GM12878 (cell line): ENCODE measurements around the gene IL1R2. TPM values are rescaled to one million over a fixed set of nuclear protein-coding genes. Genes with fewer than 3 reads are reported as not detected.

Experiments
- ATAC-seq: fragments of 200-7000 bp; cut with Tn5 transposase; 3 replicates; pipeline ENCODE4 v1.9.1; 2020; ENCODE audit warnings: mild to moderate bottlenecking, moderate library complexity
- BruUV-seq: library from RNA; stranded (reverse); fragments of 400-500 nt; replicated peaks from 2 replicates; lab custom pipeline; 2021; lab: Mats Ljungman, UMichigan
- CTCF ChIA-PET: fragments of 300-600 bp; sonication (Branson Sonifier 250); formaldehyde crosslinking; extraction: SDS; loops from one replicate; lab custom pipeline; 2021; ENCODE audit warnings: inconsistent platforms; lab: Yijun Ruan, JAX
- POLR2A ChIA-PET: fragments of 350-600 bp; formaldehyde crosslinking; extraction: SDS; loops from one replicate; lab custom pipeline; 2021; ENCODE audit warnings: inconsistent platforms; lab: Charles Lee
- RAD21 ChIA-PET: fragments of 300-600 bp; sonication (Branson Sonifier 250); formaldehyde crosslinking; loops from one replicate; lab custom pipeline; 2023; ENCODE audit warnings: antibody characterized with exemption; ENCODE audit not compliant: unreplicated experiment; lab: Charles Lee
- SMC1A ChIA-PET: fragments of 300-600 bp; sonication (Branson Sonifier 250); formaldehyde crosslinking; loops from one replicate; lab custom pipeline; 2023; ENCODE audit not compliant: unreplicated experiment, uncharacterized antibody; lab: Charles Lee
- DNase-seq: peaks from one replicate; pipeline ENCODE4 v3.0.0-alpha.2; 2011; ENCODE audit warnings: low read depth, low spot score
- FAIRE-seq: peaks from 3 replicates; lab custom pipeline; 2011; peaks lifted over from hg19 to GRCh38; lab: Jason Lieb, UNC
- H2AFZ ChIP-seq: 2 replicates; pipeline ENCODE4 v1.6.0; 2011; ENCODE audit warnings: low read depth, low read length, control low read depth; ENCODE audit not compliant: control insufficient read depth
- H3K27ac ChIP-seq: 2 replicates; pipeline ENCODE4 v1.5.1; 2011; ENCODE audit warnings: control low read depth; ENCODE audit not compliant: control insufficient read depth, insufficient read depth
- H3K27me3 ChIP-seq, 2 experiments: replicated peaks in 1 of 2; 2 replicates each; pipeline versions ENCODE4 v1.6.0 to v1.6.1; 2011; ENCODE audit warnings: low read length in 1 of 2; ENCODE audit not compliant: control insufficient read depth in 2 of 2, insufficient read depth in 2 of 2
- H3K36me3 ChIP-seq, 2 experiments: 2 replicates each; pipeline ENCODE4 v1.5.1; 2011; ENCODE audit warnings: low read length in 1 of 2; ENCODE audit not compliant: control insufficient read depth in 2 of 2, insufficient read depth in 2 of 2
- H3K4me1 ChIP-seq: 2 replicates; pipeline ENCODE4 v1.6.1; 2011; ENCODE audit warnings: mild to moderate bottlenecking, low read length, moderate library complexity, mixed read lengths; ENCODE audit not compliant: control insufficient read depth, insufficient read depth
- H3K4me2 ChIP-seq: 2 replicates; pipeline ENCODE4 v1.6.0; 2011; ENCODE audit warnings: control low read depth; ENCODE audit not compliant: control insufficient read depth, insufficient read depth
- H3K4me3 ChIP-seq: fragments of 200-600 bp; sonication (generic); 2 replicates; pipeline ENCODE4 v1.5.1; 2016
- H3K79me2 ChIP-seq: 2 replicates; pipeline ENCODE4 v1.6.0; 2011; ENCODE audit warnings: low read length; ENCODE audit not compliant: control insufficient read depth, insufficient read depth
- H3K9ac ChIP-seq: 2 replicates; pipeline ENCODE4 v1.8.0; 2011; ENCODE audit warnings: low read length, control low read depth, mixed read lengths; ENCODE audit not compliant: control insufficient read depth, insufficient read depth
- H3K9me3 ChIP-seq: replicated peaks from 3 replicates; pipeline ENCODE4 v1.5.1; 2011; ENCODE audit warnings: mild to moderate bottlenecking, low read length; ENCODE audit not compliant: control insufficient read depth, insufficient read depth
- H4K20me1 ChIP-seq: 2 replicates; pipeline ENCODE4 v1.6.0; 2011; ENCODE audit not compliant: control insufficient read depth, insufficient read depth
- EGR1 ChIP-seq, 2 experiments: IDR thresholded peaks; 1 replicate in 1 of 2; 2 replicates in 1 of 2; pipeline ENCODE4 v1.6.1; 2011 to 2012; ENCODE audit warnings: low read depth in 2 of 2, low read length in 2 of 2, borderline replicate concordance in 1 of 2, mild to moderate bottlenecking in 1 of 2, moderate library complexity in 1 of 2
- EP300 ChIP-seq, 2 experiments: fragments of 150-350 bp in 1 of 2; IDR thresholded peaks; 2 replicates each; pipeline ENCODE4 v1.6.1; 2011 to 2012; ENCODE audit warnings: low read depth in 2 of 2, low read length in 2 of 2, borderline replicate concordance in 1 of 2, improper control_type of control experiment in 1 of 2, inconsistent platforms in 1 of 2; ENCODE audit not compliant: control insufficient read depth in 1 of 2
- PML ChIP-seq: IDR thresholded peaks from 2 replicates; pipeline ENCODE4 v1.6.1; 2012; ENCODE audit warnings: low read length, inconsistent platforms
- RCOR1 ChIP-seq: conservative IDR thresholded peaks from 2 replicates; pipeline ENCODE4 v1.6.1; 2012; ENCODE audit warnings: low read depth, low read length, improper control_type of control experiment
- ZNF622 ChIP-seq: fragments of 450-650 bp; IDR thresholded peaks from 2 replicates; pipeline ENCODE4 v1.6.1; 2017; ENCODE audit warnings: mild to moderate bottlenecking, inconsistent platforms
- WGBS: methylation state at CpG from one replicate; pipeline ENCODE4 v1.1.6; 2016; ENCODE audit warnings: low lambda C conversion rate; ENCODE audit not compliant: insufficient replicate concordance, insufficient coverage; ENCODE audit errors: missing lambda C conversion rate; 5-methylcytosine and 5-hydroxymethylcytosine counted together
- in situ Hi-C: fragments of 300-500 bp; cut with MboI; formaldehyde crosslinking; loops from 9 replicates; pipeline ENCODE4 v1.14.3; 2018; ENCODE audit warnings: mixed read lengths
- intact Hi-C: fragments of 100-400 bp; cut with micrococcal nuclease; formaldehyde crosslinking; loops from one replicate; pipeline ENCODE4 v1.14.2; 2022; ENCODE audit not compliant: unreplicated experiment
- polyA plus RNA-seq, 11 experiments: library from polyadenylated mRNA; depleted of rRNA in 4 of 11; unstranded in 6 of 11; stranded (reverse) in 5 of 11; fragments of >200 nt; fragmentation: Nextera tagmentation in 4 of 11; fragmentation: Illumina TruSeq in 1 of 11; extraction: Ambion mirVana in 4 of 11; extraction: Trizol in 1 of 11; gene quantifications; 1 replicate in 1 of 11; 2 replicates in 10 of 11; pipeline versions ENCODE4 v1.2.1 to v1.2.3, GENCODE V29; 2011 to 2016; ENCODE audit warnings: inconsistent platforms in 2 of 11, missing spikeins in 2 of 11, low read depth in 1 of 11
- total RNA-seq, 4 experiments: library from RNA; depleted of rRNA in 3 of 4; stranded (reverse); fragments of >200 nt in 3 of 4; fragmentation: Illumina TruSeq in 1 of 4; extraction: Trizol in 1 of 4; gene quantifications; 2 replicates each; pipeline versions ENCODE4 v1.2.1 to v1.2.3, GENCODE V29; 2013 to 2021
- TF ChIP-seq, protein P1 (sequence below): fragments of 450-650 bp; formaldehyde crosslinking; IDR thresholded peaks from 2 replicates; pipeline ENCODE4 v1.5.0; 2022; ENCODE audit warnings: mild to moderate bottlenecking, missing genetic modification characterization
- TF ChIP-seq, protein P2 (sequence below): fragments of 450-650 bp; IDR thresholded peaks from 2 replicates; pipeline ENCODE4 v1.6.1; 2016; ENCODE audit warnings: mild to moderate bottlenecking, moderate library complexity, borderline replicate concordance
- TF ChIP-seq, protein P3 (sequence below): fragments of 150-350 bp; IDR thresholded peaks from 2 replicates; pipeline ENCODE4 v1.6.1; 2014; ENCODE audit warnings: mild to moderate bottlenecking, low read depth, low read length
- TF ChIP-seq, protein P4 (sequence below): IDR thresholded peaks from 2 replicates; pipeline ENCODE4 v1.6.1; 2011; ENCODE audit warnings: borderline replicate concordance, low read depth, mild to moderate bottlenecking, moderate library complexity, low read length; ENCODE audit not compliant: insufficient read depth, poor library complexity, severe bottlenecking

IL1R2 gene
- total and polyA plus RNA-seq, 10 of the 15 experiments (the other 5 are each of a cell fraction or from before 2014, with no cell fraction given) = 0.44 to 6.4 (median 0.62) TPM

DNA sequence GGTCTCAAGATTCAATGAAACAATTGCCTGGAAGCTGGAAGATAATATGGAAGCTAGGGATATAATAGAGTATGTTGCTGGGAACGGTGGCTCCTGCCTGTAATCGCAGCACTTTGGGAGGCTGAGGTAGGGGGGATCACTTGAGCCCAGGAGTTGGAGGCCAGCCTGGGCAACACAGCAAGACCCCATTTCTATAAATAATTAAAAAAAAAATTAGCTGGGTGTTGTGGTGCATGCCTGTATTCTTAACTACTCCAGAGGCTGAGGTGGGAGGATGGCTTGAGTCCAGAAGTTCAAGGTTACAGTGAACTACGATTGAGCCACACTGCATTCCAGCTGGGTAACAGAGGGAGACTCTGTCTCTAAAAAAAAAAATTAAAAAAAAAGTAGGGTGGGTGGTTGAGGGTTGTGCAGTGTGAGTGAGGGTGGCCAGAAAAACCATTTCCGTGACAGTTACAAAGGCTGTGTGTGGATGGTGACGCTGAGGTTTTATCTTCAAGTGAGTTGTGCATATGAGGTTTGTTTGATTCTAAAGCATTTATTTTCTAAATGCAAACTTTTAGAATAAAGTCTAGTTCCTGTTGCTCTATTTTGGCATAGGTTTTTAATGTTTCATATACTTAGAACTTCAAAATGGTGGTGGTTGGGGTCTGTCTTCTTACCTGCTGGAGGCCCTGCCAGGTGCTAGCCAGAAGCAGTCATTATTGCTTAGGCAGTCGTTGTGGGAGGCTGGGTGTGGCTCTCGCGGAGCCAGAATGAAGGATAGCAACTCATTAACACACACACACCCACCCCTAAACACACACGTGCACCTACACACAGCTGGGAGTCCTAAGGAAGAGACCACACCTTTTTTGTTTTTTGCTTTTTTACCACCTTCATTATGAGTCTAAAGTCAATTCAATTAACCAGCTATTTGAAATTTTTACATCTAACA is 4.7 kb upstream of the IL1R2 start:
- H3K9ac ChIP-seq = no peak overlapping the region
- in situ Hi-C loops = no loop called here
- H3K79me2 ChIP-seq = no peaks in the 10 kb centered on the region
- FAIRE-seq (no peak), DNase-seq (no peak), ATAC-seq (no peak)
- ChIA-PET SMC1A (interaction anchor here (1.1 to 2.8 kb wide), 3 partner anchors 19 to 103 kb away, joined by 3 to 18 read pairs (median 4); no protein-coding TSS in a partner anchor), RAD21 (interaction anchor here (1.1 kb wide), 1 partner anchor 254 kb away, joined by 4 read pairs; no protein-coding TSS in a partner anchor), POLR2A (interaction anchor here (1.0 to 1.4 kb wide), 2 partner anchors 10 to 11 kb away, joined by 3 read pairs; no protein-coding TSS in a partner anchor), CTCF (interaction anchor here (0.6 to 2.3 kb wide), 8 partner anchors 12 to 254 kb away, joined by 3 to 12 read pairs (median 4); no protein-coding TSS in a partner anchor)
- H3K4me1 ChIP-seq = no peaks in the 10 kb centered on the region
- no peak overlapping the region for H3K27ac ChIP-seq
- H3K27me3 ChIP-seq = peaks cover 0 to 7% of the 10 kb centered on the region in 2 experiments; a peak in 1 of 4 replicates
- WGBS = 40% methylated on average over 9 of the region's 9 CpGs
- H3K9me3 ChIP-seq = no peaks in the 10 kb centered on the region
- no peak overlapping the region for H3K4me2 ChIP-seq
- intact Hi-C loops = no loop called here
- no peak overlapping the region for H3K4me3 ChIP-seq
- BruUV-seq = no TSS peak
- no peak overlapping the region for H2AFZ ChIP-seq
- H3K36me3 ChIP-seq = no peaks in the 10 kb centered on the region
- H4K20me1 ChIP-seq = no peaks in the 10 kb centered on the region
- TF ChIP-seq, protein P1, sequence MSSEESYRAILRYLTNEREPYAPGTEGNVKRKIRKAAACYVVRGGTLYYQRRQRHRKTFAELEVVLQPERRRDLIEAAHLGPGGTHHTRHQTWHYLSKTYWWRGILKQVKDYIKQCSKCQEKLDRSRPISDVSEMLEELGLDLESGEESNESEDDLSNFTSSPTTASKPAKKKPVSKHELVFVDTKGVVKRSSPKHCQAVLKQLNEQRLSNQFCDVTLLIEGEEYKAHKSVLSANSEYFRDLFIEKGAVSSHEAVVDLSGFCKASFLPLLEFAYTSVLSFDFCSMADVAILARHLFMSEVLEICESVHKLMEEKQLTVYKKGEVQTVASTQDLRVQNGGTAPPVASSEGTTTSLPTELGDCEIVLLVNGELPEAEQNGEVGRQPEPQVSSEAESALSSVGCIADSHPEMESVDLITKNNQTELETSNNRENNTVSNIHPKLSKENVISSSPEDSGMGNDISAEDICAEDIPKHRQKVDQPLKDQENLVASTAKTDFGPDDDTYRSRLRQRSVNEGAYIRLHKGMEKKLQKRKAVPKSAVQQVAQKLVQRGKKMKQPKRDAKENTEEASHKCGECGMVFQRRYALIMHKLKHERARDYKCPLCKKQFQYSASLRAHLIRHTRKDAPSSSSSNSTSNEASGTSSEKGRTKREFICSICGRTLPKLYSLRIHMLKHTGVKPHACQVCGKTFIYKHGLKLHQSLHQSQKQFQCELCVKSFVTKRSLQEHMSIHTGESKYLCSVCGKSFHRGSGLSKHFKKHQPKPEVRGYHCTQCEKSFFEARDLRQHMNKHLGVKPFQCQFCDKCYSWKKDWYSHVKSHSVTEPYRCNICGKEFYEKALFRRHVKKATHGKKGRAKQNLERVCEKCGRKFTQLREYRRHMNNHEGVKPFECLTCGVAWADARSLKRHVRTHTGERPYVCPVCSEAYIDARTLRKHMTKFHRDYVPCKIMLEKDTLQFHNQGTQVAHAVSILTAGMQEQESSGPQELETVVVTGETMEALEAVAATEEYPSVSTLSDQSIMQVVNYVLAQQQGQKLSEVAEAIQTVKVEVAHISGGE (CRISPR knock-in tag) = no peak
- TF ChIP-seq ZNF622 (no peak), RCOR1 (no peak), EGR1 (IDR thresholded peaks at IDR 0.05; ENCODE audit: borderline replicate concordance in 1 of 2, low read depth in 2 of 2, low read length in 2 of 2) (no peak), PML (no peak), EP300 (IDR thresholded peaks at IDR 0.05; ENCODE audit: borderline replicate concordance in 1 of 2, control insufficient read depth in 1 of 2, low read depth in 2 of 2, low read length in 2 of 2) (no peak)
- TF ChIP-seq, protein P2, sequence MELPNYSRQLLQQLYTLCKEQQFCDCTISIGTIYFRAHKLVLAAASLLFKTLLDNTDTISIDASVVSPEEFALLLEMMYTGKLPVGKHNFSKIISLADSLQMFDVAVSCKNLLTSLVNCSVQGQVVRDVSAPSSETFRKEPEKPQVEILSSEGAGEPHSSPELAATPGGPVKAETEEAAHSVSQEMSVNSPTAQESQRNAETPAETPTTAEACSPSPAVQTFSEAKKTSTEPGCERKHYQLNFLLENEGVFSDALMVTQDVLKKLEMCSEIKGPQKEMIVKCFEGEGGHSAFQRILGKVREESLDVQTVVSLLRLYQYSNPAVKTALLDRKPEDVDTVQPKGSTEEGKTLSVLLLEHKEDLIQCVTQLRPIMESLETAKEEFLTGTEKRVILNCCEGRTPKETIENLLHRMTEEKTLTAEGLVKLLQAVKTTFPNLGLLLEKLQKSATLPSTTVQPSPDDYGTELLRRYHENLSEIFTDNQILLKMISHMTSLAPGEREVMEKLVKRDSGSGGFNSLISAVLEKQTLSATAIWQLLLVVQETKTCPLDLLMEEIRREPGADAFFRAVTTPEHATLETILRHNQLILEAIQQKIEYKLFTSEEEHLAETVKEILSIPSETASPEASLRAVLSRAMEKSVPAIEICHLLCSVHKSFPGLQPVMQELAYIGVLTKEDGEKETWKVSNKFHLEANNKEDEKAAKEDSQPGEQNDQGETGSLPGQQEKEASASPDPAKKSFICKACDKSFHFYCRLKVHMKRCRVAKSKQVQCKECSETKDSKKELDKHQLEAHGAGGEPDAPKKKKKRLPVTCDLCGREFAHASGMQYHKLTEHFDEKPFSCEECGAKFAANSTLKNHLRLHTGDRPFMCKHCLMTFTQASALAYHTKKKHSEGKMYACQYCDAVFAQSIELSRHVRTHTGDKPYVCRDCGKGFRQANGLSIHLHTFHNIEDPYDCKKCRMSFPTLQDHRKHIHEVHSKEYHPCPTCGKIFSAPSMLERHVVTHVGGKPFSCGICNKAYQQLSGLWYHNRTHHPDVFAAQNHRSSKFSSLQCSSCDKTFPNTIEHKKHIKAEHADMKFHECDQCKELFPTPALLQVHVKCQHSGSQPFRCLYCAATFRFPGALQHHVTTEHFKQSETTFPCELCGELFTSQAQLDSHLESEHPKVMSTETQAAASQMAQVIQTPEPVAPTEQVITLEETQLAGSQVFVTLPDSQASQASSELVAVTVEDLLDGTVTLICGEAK = no peak
- TF ChIP-seq, protein P3, sequence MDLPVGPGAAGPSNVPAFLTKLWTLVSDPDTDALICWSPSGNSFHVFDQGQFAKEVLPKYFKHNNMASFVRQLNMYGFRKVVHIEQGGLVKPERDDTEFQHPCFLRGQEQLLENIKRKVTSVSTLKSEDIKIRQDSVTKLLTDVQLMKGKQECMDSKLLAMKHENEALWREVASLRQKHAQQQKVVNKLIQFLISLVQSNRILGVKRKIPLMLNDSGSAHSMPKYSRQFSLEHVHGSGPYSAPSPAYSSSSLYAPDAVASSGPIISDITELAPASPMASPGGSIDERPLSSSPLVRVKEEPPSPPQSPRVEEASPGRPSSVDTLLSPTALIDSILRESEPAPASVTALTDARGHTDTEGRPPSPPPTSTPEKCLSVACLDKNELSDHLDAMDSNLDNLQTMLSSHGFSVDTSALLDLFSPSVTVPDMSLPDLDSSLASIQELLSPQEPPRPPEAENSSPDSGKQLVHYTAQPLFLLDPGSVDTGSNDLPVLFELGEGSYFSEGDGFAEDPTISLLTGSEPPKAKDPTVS = no peak
- TF ChIP-seq, protein P4, sequence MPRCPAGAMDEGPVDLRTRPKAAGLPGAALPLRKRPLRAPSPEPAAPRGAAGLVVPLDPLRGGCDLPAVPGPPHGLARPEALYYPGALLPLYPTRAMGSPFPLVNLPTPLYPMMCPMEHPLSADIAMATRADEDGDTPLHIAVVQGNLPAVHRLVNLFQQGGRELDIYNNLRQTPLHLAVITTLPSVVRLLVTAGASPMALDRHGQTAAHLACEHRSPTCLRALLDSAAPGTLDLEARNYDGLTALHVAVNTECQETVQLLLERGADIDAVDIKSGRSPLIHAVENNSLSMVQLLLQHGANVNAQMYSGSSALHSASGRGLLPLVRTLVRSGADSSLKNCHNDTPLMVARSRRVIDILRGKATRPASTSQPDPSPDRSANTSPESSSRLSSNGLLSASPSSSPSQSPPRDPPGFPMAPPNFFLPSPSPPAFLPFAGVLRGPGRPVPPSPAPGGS = no peak
